Heart right ventricle (tissue), 16 donors: ENCODE data around the gene ARID3B. TPM values are rescaled to one million over a fixed set of nuclear protein-coding genes. Genes with fewer than 3 reads are reported as not detected.

Experiments
- ATAC-seq, 8 donors: fragments of 200-7000 bp; cut with Tn5 transposase; one replicate each; pipeline ENCODE4 v1.9.1; 2020; ENCODE audit warnings: mild to moderate bottlenecking in 8 of 8, moderate library complexity in 8 of 8, moderate number of reproducible peaks in 1 of 8
- DNase-seq, 2 donors: peaks; one replicate each; pipeline ENCODE4 v3.0.0-alpha.2; 2020
- H3K27ac ChIP-seq, 10 donors: fragments of 200-600 bp; sonication (generic) in 2 of 10; one replicate each; pipeline versions ENCODE4 v1.5.0 to v1.8.0; 2020 to 2022; ENCODE audit warnings: mild to moderate bottlenecking in 3 of 10
- H3K27me3 ChIP-seq, 7 donors: fragments of 200-600 bp; one replicate each; pipeline ENCODE4 v1.8.0; 2021 to 2022; ENCODE audit warnings: mild to moderate bottlenecking in 2 of 7
- H3K36me3 ChIP-seq, 9 donors: fragments of 200-600 bp; sonication (generic) in 1 of 9; one replicate each; pipeline versions ENCODE4 v1.5.0 to v1.8.0; 2020 to 2022; ENCODE audit warnings: mild to moderate bottlenecking in 2 of 9
- H3K4me1 ChIP-seq, 9 donors: fragments of 200-600 bp; sonication (generic) in 1 of 9; one replicate each; pipeline versions ENCODE4 v1.5.0 to v1.8.0; 2020 to 2022; ENCODE audit warnings: mild to moderate bottlenecking in 4 of 9
- H3K4me3 ChIP-seq, 10 donors: fragments of 200-600 bp; sonication (generic) in 2 of 10; one replicate each; pipeline versions ENCODE4 v1.5.0 to v1.8.0; 2020 to 2022; ENCODE audit warnings: mild to moderate bottlenecking in 7 of 10, moderate library complexity in 2 of 10
- H3K9me3 ChIP-seq, 11 donors: fragments of 200-600 bp in 10 of 11; sonication (generic) in 2 of 11; one replicate each; pipeline versions ENCODE4 v1.5.0 to v1.8.0; 2013 to 2022; ENCODE audit warnings: mild to moderate bottlenecking in 2 of 11, control low read depth in 1 of 11, moderate library complexity in 1 of 11
- CTCF ChIP-seq, 9 donors: fragments of 200-600 bp; sonication (generic) in 2 of 9; IDR thresholded peaks; one replicate each; pipeline versions ENCODE4 v1.5.0 to v1.8.0; 2021 to 2022; ENCODE audit warnings: antibody characterized with exemption in 9 of 9, mild to moderate bottlenecking in 5 of 9, moderate library complexity in 1 of 9
- WGBS, 2 donors: extraction: QIAGEN DNeasy Blood & Tissue Kit; methylation state at CpG; one replicate each; pipeline ENCODE4 v1.1.7; 2013; ENCODE audit warnings: inconsistent platforms in 1 of 2; 5-methylcytosine and 5-hydroxymethylcytosine counted together
- intact Hi-C, 10 donors: fragments of 100-400 bp; cut with DNase I; formaldehyde crosslinking; loops; one replicate each; pipeline versions ENCODE4 v1.11.1 to v1.14.2; 2022
- polyA plus RNA-seq, 2 donors: library from polyadenylated mRNA; stranded (reverse); fragments of 200-250 nt; gene quantifications; one replicate each; pipeline ENCODE4 v1.2.3, GENCODE V29; 2013
- total RNA-seq, 10 donors: library from RNA; stranded (reverse); fragmentation: NEBNext Ultra II Directional in 3 of 10; extraction: Animal tissue kit (Norgen Biotek cat#: 25700) in 3 of 10; gene quantifications; one replicate each; pipeline versions ENCODE4 v1.2.1 to v1.2.4, GENCODE V29; 2021 to 2023
- donor health status: Arrhythmogenic right ventricular cardiomyopathy.
- donor health status: ischemic (EF 13 %, LVEDD 7.1; RV severe dilation, severe dysfunction).
- donor health status: healthy with polysubstance abuse.
- donor health status: DM: no; HTN: yes; CAD: no.
- donor health status: DM: no; HTN: no; CAD: no.
- donor health status: ischemic (EF 25% LVEDD 6.9; RV normal size, moderate dysfunction).
- donor health status: ischemic (EF 25% LVEDD 5.7; RV mildly dilated, moderate dysfunction).
- donor health status: healthy.
- donor health status: DM: yes; HTN: yes; CAD: no.
- donor health status: Ischemic cardiomyopathy.
- donor health status: ischemic (EF 35%, LVEDD 5.7; RV mildly dilated, moderate dysfunction).
- donor health status: nonischemic (EF 11% LVEDD 7.7; RV severe dilation, severe dysfunction).
- donor health status: DM: yes; HTN: yes; CAD: no.
- donor health status: PGD.
- donor health status: ischemic (EF 29% LVEDD 5.4; RV normal size, mild dysfunction).
- donor health status: nonischemic (EF 23%, LVEDD 6.1; RV moderate dilation, normal function).

Gene ARID3B
- total and polyA plus RNA-seq, 12 donors, result 1.2 to 3.7 (median 2.4) TPM

GRCh38 chr15:74631935-74632560 is 91.0 kb downstream of the ARID3B start:
- Histone ChIP-seq H3K27ac (no peak overlapping the region), H3K9me3 (no peaks in the 10 kb centered on the region), H3K27me3 (no peaks in the 10 kb centered on the region), H3K36me3 (peaks cover 5 to 100% (median 79%) of the 10 kb centered on the region in 9 donors), H3K4me1 (peaks cover 0 to 14% (median 4%) of the 10 kb centered on the region in 9 donors), H3K4me3 (no peak overlapping the region)
- TF ChIP-seq CTCF (IDR thresholded peaks at IDR 0.05), result peak; percentile 55 to 87 (median 81)
- DNase-seq, result peak; percentile 53 to 65
- intact Hi-C loops, result loop anchor here (2.0 to 10.0 kb wide), 6 partner anchors 247 to 323 kb away; partner anchors contain the start of gene RPP25 (in 6 of the 10)
- 70 to 72% methylated on average over 8 of the region's 8 CpGs for WGBS, 2 donors
- ATAC-seq, result peak; percentile 57 to 68 (median 66)

DNA sequence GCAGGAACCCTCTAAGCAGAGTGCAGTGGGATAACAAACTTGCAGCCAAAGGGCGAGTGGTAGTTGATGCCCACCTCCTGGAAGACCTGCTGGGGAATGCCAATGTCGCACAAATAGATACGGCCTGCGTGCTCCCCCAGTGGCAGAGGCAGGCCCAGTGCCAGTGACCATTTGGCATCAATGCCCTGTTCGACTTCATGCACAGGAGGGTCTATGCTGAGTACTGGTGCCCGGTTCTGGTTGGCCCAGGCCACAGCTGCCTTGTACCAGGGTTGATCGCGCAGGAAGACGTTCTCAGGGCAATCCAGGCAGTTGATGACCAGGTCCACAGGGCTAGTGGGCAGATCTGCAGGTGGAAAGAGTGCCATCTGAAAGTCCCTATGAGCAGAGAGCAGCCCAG is 91.6 kb downstream of the ARID3B start:
- intact Hi-C loops, result loop anchor here (2.0 to 10.0 kb wide), 6 partner anchors 248 to 322 kb away; partner anchors contain the start of gene RPP25 (in 6 of the 10)

DNA sequence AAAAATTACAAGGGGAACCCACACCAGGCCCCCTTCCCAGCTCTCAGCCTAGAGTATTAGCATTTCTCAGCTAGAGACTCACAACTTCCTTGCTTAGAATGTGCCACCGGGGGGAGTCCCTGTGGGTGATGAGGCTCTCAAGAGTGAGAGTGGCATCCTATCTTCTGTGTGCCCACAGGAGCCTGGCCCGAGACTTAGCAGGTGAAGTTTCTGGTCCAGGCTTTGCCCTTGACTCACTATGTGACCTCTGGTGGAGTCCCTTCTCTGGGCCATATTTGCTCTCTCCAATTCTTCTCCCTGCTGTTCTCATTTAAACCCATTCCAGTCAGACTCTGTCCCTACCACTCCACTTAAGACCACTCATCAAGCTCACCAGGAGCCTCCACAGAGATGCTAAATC is 92.8 kb downstream of the ARID3B start:
- intact Hi-C loops, result loop anchor here (2.0 to 10.0 kb wide), 8 partner anchors 135 to 321 kb away; partner anchors contain the start of gene RPP25 (in 6 of the 10)
- Histone ChIP-seq H3K27ac (no peak overlapping the region), H3K36me3 (peaks cover 0 to 100% (median 65%) of the 10 kb centered on the region in 9 donors), H3K9me3 (no peaks in the 10 kb centered on the region), H3K27me3 (no peaks in the 10 kb centered on the region), H3K4me1 (peaks cover 0 to 7% (median 0%) of the 10 kb centered on the region in 9 donors), H3K4me3 (no peak overlapping the region)
- WGBS, 2 donors, result 71 to 74% methylated on average over 2 of the region's 2 CpGs
- no peak for ATAC-seq
- TF ChIP-seq CTCF (IDR thresholded peaks at IDR 0.05), result no peak
- DNase-seq, result no peak

More for the DNA sequence above, 91.6 kb downstream of the ARID3B start:
- ATAC-seq, result no peak
- no peak overlapping the region for H3K4me3 ChIP-seq
- peaks cover 0 to 9% (median 0%) of the 10 kb centered on the region in 9 donors for H3K4me1 ChIP-seq
- DNase-seq, result no peak
- H3K27ac ChIP-seq, result no peak overlapping the region
- no peaks in the 10 kb centered on the region for H3K27me3 ChIP-seq
- WGBS, 2 donors, result 88% methylated on average over 9 of the region's 9 CpGs
- H3K9me3 ChIP-seq, result no peaks in the 10 kb centered on the region
- no peak for TF ChIP-seq CTCF (IDR thresholded peaks at IDR 0.05)
- peaks cover 3 to 100% (median 77%) of the 10 kb centered on the region in 9 donors for H3K36me3 ChIP-seq

GRCh38 chr15:74635228-74635627 is 94.2 kb downstream of the ARID3B start:
- peaks cover 0 to 7% (median 0%) of the 10 kb centered on the region in 9 donors for H3K4me1 ChIP-seq
- ATAC-seq (peak; percentile 49 to 78 (median 74)), DNase-seq (peak in 1 of 2 donors; percentile 61)
- no peak overlapping the region for H3K4me3 ChIP-seq
- H3K27ac ChIP-seq, result no peak overlapping the region
- H3K36me3 ChIP-seq, result peaks cover 0 to 100% (median 61%) of the 10 kb centered on the region in 9 donors
- H3K27me3 ChIP-seq, result no peaks in the 10 kb centered on the region
- 24 to 28% methylated on average over 5 of the region's 5 CpGs for WGBS, 2 donors
- peak; percentile 66 to 93 (median 87) for TF ChIP-seq CTCF (IDR thresholded peaks at IDR 0.05)
- intact Hi-C loops, result loop anchor here (1.0 to 10.0 kb wide), 8 partner anchors 132 to 320 kb away; partner anchors contain the start of gene RPP25 (in 6 of the 10)
- no peaks in the 10 kb centered on the region for H3K9me3 ChIP-seq
